Adrenal gland (tissue), 5 donors: ENCODE results near the gene MAPK12.

Experiments used
- POLR2A ChIP-seq, 2 donors: fragments of 450-650 bp; IDR thresholded peaks; one replicate each; pipeline ENCODE4 v1.6.1; 2017; ENCODE audit warnings: antibody characterized with exemption in 2 of 2, mild to moderate bottlenecking in 2 of 2, moderate library complexity in 1 of 2
- TF ChIP-seq, protein P1 (sequence below), 6 experiments: fragments of 450-650 bp in 4 of 6; fragments of 200-600 bp in 2 of 6; sonication (generic) in 1 of 6; IDR thresholded peaks; 1 replicate in 5 of 6; 2 replicates in 1 of 6; pipeline versions ENCODE4 v1.5.1 to v1.8.0; 2016 to 2021; ENCODE audit warnings: antibody characterized with exemption in 6 of 6, mild to moderate bottlenecking in 2 of 6, moderate library complexity in 1 of 6
- donor health status: DM: no; HTN: no; CAD: no.

GRCh38 chr22:50253941-50254340 lies 7.5 kb downstream of the MAPK12 start:
- TF ChIP-seq, protein P1, sequence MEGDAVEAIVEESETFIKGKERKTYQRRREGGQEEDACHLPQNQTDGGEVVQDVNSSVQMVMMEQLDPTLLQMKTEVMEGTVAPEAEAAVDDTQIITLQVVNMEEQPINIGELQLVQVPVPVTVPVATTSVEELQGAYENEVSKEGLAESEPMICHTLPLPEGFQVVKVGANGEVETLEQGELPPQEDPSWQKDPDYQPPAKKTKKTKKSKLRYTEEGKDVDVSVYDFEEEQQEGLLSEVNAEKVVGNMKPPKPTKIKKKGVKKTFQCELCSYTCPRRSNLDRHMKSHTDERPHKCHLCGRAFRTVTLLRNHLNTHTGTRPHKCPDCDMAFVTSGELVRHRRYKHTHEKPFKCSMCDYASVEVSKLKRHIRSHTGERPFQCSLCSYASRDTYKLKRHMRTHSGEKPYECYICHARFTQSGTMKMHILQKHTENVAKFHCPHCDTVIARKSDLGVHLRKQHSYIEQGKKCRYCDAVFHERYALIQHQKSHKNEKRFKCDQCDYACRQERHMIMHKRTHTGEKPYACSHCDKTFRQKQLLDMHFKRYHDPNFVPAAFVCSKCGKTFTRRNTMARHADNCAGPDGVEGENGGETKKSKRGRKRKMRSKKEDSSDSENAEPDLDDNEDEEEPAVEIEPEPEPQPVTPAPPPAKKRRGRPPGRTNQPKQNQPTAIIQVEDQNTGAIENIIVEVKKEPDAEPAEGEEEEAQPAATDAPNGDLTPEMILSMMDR (IDR thresholded peaks at IDR 0.05), result no peak
- TF ChIP-seq POLR2A (IDR thresholded peaks at IDR 0.05), result no peak
